GM19452 (cell line): ENCODE measurements around the gene OR51D1.

Source experiments
- ATAC-seq: cut with Tn5 transposase; IDR thresholded peaks from one replicate; pipeline ENCODE4 v1.9.1; 2021; ENCODE audit not compliant: unreplicated experiment

Gene OR51D1, protein sequence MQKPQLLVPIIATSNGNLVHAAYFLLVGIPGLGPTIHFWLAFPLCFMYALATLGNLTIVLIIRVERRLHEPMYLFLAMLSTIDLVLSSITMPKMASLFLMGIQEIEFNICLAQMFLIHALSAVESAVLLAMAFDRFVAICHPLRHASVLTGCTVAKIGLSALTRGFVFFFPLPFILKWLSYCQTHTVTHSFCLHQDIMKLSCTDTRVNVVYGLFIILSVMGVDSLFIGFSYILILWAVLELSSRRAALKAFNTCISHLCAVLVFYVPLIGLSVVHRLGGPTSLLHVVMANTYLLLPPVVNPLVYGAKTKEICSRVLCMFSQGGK

DNA sequence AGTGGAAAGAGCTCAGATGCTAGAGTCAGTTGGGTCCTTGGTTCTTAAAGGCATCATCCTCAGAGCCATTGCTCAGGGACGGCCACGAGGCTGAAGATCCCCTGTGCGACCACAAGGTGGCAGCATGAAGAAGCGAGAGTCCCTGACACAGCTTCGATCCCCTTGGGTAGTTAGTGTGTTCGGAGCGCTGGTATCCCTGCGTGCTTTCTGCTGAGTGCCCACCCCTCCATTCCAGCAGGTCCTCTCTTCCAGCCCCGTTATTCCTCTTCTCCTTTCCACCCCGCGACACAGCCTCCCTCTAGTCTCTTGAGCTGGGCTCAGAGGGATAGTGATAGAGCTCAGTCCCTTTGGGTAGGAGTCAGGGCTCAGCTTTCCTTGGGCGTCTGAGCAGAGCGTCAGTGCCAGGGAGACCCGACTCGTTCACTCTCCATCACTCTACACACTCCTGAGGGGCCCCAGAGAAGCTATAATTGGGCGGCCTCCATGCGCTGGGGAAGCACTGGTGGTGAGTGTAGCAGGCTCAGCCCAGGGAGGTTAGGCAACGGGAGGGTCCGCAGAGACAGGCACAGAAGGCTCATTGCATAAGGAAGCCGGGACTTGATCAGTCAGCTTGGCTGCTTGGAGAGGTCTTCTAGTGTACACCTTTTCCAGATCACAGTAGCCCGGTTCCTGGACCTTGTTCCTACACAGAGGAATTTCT, at the start of gene OR51D1:
OR51D1 (plus strand) TSS at position 516 of the 700 bp plus-strand sequence. CDS start 2,314 bp downstream, outside the sequence.
- peak; percentile 94 for ATAC-seq

- no peak for ATAC-seq
These were observed 48.3 kb upstream of the OR51D1 start for GRCh38 chr11:4589017-4589416.

- no peak for ATAC-seq
These were observed 43.5 kb upstream of the OR51D1 start, which contains the start of gene OR52I1 for GRCh38 chr11:4593739-4594138. Gene OR52I1 (plus strand): TSS chr11:4594039. CDS start chr11:4594039, 0 bp downstream.

DNA sequence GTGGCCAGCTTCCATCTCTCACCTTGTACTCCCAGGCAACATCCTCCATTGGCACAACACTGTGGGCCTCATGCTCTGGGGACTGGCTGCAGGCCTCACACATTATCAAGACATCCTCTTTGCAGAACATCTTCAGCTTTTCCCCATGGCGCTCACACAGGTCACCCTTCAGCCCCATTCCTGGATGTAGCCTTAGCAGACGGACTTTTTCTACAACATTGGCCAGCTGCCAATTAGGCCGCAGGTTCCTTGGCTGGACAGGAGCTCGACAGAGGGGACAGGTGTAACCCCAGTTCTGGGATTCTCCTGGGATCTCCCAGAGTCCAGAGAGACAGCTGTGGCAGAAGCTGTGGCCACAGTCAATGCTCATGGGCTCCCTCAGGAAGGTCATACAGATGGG, 32.2 kb upstream of the OR51D1 start:
- ATAC-seq = no peak

DNA sequence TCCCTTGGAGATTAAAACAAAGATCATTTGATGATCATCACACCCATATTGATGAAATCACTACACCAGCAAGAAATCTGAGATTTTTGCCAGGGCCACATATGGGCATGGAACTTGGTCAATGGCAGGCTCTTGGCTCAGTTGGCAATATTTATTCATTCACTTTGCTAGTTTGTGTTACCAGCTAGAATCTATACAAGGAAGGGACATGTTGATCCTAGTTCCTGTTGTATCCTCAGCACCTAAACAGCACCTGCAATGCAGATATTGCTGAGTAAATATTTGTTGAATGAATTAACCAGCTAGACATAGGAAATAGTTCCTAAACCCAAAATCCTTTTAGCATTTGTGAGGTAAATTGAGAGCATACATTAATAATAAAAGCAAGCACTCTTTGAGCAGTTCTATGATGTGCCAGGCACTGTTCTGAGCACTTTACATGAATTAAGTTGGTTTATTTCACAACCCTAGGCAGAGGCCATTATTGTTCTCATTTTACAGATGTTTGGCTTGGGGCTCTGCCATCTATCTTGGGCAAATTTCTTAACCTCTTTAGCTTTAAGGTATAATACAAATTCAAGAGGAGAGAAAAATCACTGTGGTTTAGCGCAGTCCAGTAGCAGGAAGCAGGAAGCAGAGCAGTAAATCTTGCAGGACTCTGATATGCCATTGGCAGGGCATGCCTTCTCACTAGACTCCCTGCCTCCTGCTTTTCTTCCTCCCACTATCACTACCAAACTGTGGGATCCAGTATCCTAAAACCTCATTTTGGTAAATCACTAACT, 30.9 kb upstream of the OR51D1 start:
- ATAC-seq = no peak

DNA sequence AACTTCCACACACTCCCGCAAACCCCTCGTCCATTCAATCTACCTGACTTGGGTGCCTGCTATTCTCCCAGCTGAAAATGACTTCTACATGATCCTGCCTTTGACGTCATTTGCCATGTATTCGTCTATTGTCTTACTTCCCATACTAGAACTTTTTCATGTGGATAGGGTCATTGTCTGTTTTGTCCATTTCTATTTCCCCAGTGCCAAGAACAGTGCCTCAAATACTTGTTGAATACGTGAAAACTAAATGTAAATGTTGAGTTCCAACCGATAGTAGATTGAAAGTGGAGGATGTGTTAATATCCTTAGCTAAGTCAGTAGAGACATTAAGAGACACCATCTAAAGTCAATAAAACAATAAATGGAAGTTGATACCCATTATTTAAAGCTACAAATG, 30.2 kb upstream of the OR51D1 start:
- ATAC-seq = no peak

GRCh38 chr11:4607781-4608666, 29.3 kb upstream of the OR51D1 start, which contains the start of gene TRIM68:
Gene TRIM68 (minus strand): TSS chr11:4608231. CDS start chr11:4605504, 2,727 bp downstream.
- peak; percentile 100 for ATAC-seq

DNA sequence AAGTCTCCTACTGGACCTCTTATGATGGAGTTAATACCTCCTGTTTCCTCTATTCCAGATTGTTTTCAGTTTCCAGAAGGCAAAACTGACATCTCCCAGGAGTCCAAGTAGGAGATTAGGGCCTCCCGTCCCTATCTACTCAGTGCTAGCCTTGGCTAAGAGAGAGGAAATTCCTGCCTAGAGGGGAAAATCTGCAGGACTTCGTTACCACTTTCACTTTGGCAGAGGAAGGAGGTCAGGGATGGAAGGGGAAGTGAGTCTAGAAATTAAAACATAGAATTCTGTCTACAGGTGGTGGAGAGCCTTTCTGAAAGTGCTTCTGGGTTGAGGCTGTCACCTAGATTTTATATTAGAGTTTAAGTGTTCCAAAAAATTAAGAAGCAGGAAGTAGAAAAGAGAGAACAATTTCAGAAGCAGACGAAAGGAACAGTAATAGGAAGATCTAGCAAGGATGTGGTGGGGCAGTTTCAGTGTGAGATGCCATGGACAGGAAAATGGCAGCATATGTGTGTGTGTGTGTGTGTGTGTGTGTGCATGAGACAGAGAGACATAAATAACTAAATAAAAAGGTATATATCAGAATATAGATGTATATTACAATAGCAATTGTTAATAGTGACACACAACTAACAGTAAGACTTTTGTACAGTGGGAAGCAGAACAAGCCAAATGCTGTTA, 26.9 kb upstream of the OR51D1 start:
- ATAC-seq = no peak

GRCh38 chr11:4611986-4612385, 25.3 kb upstream of the OR51D1 start:
- no peak for ATAC-seq

GRCh38 chr11:4615856-4616444, 21.3 kb upstream of the OR51D1 start:
- ATAC-seq = no peak

DNA sequence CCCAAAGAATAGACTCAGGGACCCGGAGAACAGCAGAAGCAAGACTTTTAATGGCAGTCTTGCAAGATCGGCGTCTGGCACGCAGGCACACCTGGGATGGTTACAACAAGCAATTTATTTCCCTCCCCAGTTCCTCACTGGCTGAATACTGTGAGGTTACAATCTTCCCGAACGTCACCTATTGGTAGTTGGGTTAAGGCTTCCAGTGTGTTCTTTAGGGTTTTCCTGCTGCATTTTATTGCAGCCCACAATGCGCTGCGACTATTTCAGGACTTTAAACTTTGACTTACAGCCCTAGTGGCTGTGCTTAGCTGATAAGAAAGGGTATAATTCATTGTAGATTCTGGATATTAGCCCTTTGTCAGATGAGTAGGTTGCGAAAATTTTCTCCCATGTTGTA, 17.8 kb upstream of the OR51D1 start:
- no peak for ATAC-seq

DNA sequence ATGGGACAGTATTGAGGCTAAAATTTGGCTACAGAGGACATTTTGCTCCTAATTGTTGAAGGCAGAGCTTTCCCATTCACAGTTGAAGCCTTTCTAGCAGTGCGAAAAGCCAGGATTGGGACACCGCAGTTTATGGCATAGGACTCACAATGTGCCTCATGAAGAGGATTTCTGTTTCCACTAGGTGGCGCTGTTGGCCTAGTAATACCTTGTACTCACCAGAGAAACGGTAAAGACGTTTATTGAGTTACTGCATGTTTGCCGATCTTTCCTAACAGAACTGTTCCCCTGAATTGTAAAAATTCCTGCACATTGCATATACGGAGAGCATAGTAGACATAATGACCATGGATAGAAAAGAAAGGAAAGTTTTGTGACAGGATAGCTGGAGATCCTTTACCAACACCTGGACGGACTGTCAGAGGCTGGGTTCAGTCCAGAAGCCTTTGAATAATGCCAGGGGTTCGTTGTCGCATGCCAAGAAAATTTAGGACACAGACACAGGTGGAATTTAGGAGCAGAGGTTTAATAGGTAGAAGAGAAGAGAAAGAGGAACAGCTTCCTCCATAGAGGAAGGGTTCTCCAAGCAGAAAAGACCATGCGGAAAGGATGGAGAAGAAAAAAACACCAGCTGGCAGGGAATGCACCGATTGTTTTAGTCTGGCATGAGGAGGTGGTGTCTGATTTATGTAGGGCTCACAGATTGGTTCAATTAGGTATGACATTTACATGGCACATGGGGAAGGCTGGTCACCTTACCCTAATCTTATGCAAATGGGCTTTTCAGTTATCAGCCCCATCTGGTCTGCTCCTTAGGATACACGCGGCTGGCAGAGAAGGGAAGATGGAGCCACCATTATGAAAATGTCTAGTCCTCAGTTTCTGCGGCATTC, 10.8 kb upstream of the OR51D1 start:
- ATAC-seq = peak; percentile 74

DNA sequence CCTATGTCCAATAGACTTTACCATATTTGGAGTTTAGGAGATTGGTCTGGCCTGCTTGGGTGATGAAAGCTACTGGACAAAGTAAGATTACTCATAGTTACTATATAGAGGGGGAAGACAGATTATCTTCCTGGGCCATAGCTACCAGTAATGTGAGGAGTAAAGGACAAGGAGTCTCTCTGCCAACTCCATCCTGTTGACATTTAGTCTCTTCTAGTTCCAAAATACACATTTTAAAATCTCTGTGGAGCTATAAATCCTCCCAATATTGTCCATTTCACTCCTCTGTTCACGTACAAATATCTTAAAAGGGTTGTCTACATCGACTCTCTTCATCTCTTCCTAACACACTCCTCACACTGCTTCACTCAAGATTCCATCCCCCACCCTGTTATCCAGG, 1.1 kb upstream of the OR51D1 start:
- ATAC-seq = no peak

GRCh38 chr11:4637662-4638047, 378 bp downstream of the OR51D1 start:
- no peak for ATAC-seq

DNA sequence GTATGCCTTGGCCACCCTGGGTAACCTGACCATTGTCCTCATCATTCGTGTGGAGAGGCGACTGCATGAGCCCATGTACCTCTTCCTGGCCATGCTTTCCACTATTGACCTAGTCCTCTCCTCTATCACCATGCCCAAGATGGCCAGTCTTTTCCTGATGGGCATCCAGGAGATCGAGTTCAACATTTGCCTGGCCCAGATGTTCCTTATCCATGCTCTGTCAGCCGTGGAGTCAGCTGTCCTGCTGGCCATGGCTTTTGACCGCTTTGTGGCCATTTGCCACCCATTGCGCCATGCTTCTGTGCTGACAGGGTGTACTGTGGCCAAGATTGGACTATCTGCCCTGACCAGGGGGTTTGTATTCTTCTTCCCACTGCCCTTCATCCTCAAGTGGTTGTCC, 2.7 kb downstream of the OR51D1 start:
- ATAC-seq = no peak

- no peak for ATAC-seq
These were observed 4.2 kb downstream of the OR51D1 start for GRCh38 chr11:4641501-4641900.

DNA sequence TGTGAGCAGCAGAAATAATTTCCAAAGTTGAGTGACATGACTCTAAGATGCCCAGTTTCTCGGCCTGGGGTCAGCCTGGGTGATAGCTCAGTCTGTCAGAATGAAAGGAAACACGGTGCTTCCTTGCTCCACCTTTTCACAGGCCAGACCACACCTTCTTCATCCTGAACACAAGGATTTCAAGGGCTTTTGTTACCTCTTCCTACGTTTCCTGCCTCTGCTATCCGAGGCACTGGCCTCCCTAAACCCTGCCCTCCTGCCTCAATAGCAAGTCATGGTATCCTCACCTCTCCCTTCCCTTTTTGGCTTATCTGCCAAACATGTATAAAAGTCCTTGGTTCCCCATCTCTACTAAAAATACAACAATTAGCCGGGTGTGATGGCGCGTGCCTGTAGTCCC, 4.8 kb downstream of the OR51D1 start:
- ATAC-seq = no peak

- ATAC-seq = no peak
These were observed 5.8 kb downstream of the OR51D1 start for GRCh38 chr11:4643076-4643475.

DNA sequence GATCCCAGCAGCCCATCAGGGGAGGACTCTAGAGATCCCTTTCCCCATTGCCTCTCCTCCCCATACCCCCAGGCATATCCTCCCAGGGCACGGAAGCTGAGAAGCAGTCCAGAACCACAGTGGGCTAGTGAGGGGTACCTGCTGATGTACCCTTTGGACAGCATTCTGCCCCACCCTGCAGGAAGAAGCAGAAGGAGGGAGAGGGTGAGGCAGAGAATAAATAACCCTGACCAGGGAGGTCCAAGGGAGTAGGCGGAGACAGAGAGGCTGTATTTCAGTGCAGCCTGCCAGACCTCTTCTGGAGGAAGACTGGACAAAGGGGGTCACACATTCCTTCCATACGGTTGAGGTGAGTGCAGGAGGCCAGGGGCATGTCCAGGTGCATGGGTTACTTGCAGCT, 6.4 kb downstream of the OR51D1 start, which contains the start of gene OR51E1:
OR51E1 (plus strand) TSS at position 301 of the 400 bp plus-strand sequence. CDS start 8,545 bp downstream, outside the sequence.
- no peak for ATAC-seq
